ENCODE results near the gene MT1M.
A peak's percentile ranks its signal among the peaks of the same experiment; 100 is the strongest.
"Not testable (repeated sequence)": the region's sequence is repeated elsewhere in the genome, so short reads cannot be mapped to it uniquely, and the experiment has no call there.

MT1M gene

GRCh38 chr16:56672761-56673536 is 40.5 kb downstream of the MT1M start:
- Histone ChIP-seq H3K4me1 (peaks cover 0 to 27% (median 18%) of the 10 kb centered on the region in 4 donors), H3K4me3 (no peak overlapping the region), H3K27ac (no peak overlapping the region), H3K9me3 (no peaks in the 10 kb centered on the region), H3K36me3 (no peaks in the 10 kb centered on the region), H3K27me3 (peaks cover 3 to 72% of the 10 kb centered on the region in 2 donors)
- no peak for TF ChIP-seq CTCF (IDR thresholded peaks at IDR 0.05)
- DNase-seq: no peak
- intact Hi-C loops (cut with DNase I; ENCODE audit: low total_unique reads): no loop called here

- no peak for DNase-seq
- Histone ChIP-seq H3K27ac (no peak overlapping the region), H3K4me1 (peaks cover 0 to 21% (median 14%) of the 10 kb centered on the region in 4 donors), H3K9me3 (no peaks in the 10 kb centered on the region), H3K27me3 (peaks cover 3 to 63% of the 10 kb centered on the region in 2 donors), H3K4me3 (no peak overlapping the region), H3K36me3 (no peaks in the 10 kb centered on the region)
- peak; percentile 62 to 73 for TF ChIP-seq CTCF (IDR thresholded peaks at IDR 0.05)
- intact Hi-C loops (cut with DNase I; ENCODE audit: low total_unique reads): no loop called here
These were observed 41.5 kb downstream of the MT1M start for GRCh38 chr16:56673921-56674320.

- Histone ChIP-seq H3K27me3 (peaks cover 0 to 56% of the 10 kb centered on the region in 2 donors), H3K4me1 (peaks cover 0 to 15% (median 10%) of the 10 kb centered on the region in 4 donors)
- H3K27ac ChIP-seq; intact Hi-C loops (cut with DNase I; ENCODE audit: low total_unique reads); H3K9me3 ChIP-seq; H3K36me3 ChIP-seq; DNase-seq; H3K4me3 ChIP-seq: not testable (repeated sequence)
These were observed 42.1 kb downstream of the MT1M start for GRCh38 chr16:56674570-56674969.

- no peaks in the 10 kb centered on the region for H3K9me3 ChIP-seq
- no peak overlapping the region for H3K27ac ChIP-seq
- H3K27me3 ChIP-seq: peaks cover 0 to 44% of the 10 kb centered on the region in 2 donors
- intact Hi-C loops (cut with DNase I; ENCODE audit: low total_unique reads): no loop called here
- peaks cover 0 to 10% (median 9%) of the 10 kb centered on the region in 4 donors for H3K4me1 ChIP-seq
- no peak for DNase-seq
- TF ChIP-seq CTCF (IDR thresholded peaks at IDR 0.05): no peak
- H3K36me3 ChIP-seq: no peaks in the 10 kb centered on the region
- peak overlapping the region in 1 of 2 donors; percentile 3 for H3K4me3 ChIP-seq
These were observed 43.3 kb downstream of the MT1M start for GRCh38 chr16:56675685-56676210.

GRCh38 chr16:56677474-56677873 is 45.0 kb downstream of the MT1M start:
- H3K27ac ChIP-seq: no peak overlapping the region
- intact Hi-C loops (cut with DNase I; ENCODE audit: low total_unique reads): no loop called here
- DNase-seq: no peak

More at GRCh38 chr16:56677474-56677873, 45.0 kb downstream of the MT1M start:
- Histone ChIP-seq H3K36me3 (no peaks in the 10 kb centered on the region), H3K27me3 (peaks cover 0 to 32% of the 10 kb centered on the region in 2 donors), H3K4me1 (peaks cover 0 to 18% (median 9%) of the 10 kb centered on the region in 4 donors), H3K4me3 (no peak overlapping the region), H3K9me3 (no peaks in the 10 kb centered on the region)
- no peak for TF ChIP-seq CTCF (IDR thresholded peaks at IDR 0.05)
